Measurements from ENCODE around the gene LRRIQ1. TPM values are rescaled to one million over a fixed set of nuclear protein-coding genes. Genes with fewer than 3 reads are reported as not detected.

The LRRIQ1 gene, protein sequence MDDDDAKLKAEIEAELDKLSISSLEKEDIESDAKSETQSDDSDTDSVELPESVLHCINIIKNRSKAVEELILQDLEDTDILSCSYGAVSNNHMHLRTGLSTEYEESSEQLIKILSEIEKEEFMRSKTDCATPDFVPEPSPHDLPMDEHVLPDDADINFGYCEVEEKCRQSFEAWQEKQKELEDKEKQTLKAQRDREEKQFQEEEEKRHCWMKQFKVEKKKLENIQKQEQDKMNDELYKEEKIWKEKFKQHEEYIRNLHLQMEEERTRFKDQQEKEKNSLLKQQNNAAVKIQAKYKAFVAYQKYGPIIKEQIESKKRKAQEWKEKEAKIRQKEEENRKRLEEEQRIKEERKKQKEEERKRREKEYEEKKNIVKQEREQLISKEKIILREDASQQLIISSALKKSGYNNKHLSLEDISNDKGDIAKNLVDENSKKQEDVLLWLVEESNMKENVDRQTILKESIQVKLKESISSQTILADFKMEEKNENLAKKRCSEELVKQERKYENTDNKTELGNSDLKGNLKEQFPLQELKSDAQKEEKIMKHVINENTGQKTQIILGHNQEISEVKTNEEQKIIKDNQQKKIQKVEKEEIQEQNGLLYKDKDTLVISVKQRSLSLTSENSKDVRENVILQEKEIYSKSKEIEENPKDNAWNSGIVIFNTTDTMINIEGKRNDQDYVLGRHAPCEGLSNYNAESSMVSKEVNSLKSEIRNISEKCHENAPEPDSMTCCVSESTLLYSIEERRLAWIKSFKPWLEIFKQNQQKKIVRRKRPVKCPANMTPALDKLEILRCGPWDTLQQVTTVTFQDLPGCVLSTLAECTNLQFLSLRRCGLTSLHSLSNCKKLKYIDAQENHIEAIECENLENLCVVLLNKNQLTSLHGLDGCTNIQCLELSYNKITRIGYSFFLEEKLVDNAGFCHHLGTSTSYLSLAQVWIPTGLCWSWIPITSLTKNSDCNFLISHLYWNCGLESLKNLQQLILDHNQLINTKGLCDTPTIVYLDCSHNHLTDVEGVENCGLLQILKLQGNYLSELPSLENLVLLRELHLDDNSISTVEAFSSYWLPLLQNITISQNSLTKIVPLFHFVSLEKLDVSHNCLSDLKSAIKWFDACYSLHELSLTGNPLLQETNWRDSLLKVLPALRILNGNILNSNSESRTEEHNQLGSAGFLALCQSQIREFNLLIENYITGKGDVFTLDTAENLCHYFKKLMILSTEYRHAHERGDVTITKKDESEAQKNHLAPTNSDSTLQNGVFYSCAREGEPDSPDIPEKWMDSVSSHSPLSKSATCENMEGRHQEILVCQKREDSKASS (N-terminal part only)
- total RNA-seq (2021) (4.2 and 5.2 TPM in 2 replicates), Bru-seq, nascent RNA (percentile 41 among the genes with signal in this experiment), BruChase-seq, experiment 1, labeled RNA remaining after a 2-hour chase (percentile 36 among the genes with signal in this experiment), BruChase-seq, experiment 2, labeled RNA remaining after a 6-hour chase (percentile 32 among the genes with signal in this experiment)
- long read RNA-seq, partial matches to known transcripts: 0 of 2 reads
- long read RNA-seq, other reads (novel, unspliced or antisense): 2 of 2 reads

DNA sequence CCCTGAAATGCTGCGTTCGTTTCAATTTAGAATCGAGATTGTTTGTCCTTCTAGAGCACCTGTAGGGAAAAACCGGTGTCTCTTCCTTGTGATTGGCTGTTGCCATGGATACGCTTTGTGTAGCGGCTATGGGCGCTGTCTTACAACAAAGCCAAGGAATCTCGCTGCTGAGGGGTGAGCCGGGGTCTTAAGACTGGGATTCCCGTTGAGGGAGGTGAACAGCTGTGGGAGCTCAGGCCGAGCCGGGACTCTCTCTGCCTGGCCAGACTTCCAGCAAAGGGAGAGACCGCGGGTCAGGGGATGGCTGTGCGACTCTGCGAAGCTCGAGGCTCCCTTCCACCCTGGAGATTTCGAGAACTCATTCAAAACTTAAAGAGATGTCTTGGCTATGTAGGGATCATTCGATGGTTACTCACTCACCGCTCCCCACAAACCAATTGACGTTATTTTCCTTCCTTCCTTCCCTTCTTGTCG is at the start of gene LRRIQ1, which contains the start of gene TSPAN19:
Gene LRRIQ1, plus strand, starts transcription at position 118 of the 474 bp plus-strand sequence. CDS start 1,826 bp downstream, outside the sequence.
Gene TSPAN19, minus strand, starts transcription at position 44 of the 474 bp plus-strand sequence. CDS start 6,331 bp downstream, outside the sequence.
- intact Hi-C loops (cut with micrococcal nuclease; ENCODE audit: unreplicated experiment): no loop called here
- H3K4me1 ChIP-seq (replicated peaks; ENCODE audit: insufficient read depth): no peaks in the 10 kb centered on the region; the same call in 1 of the 2 replicates
- peak within 1 kb of the TSS; percentile 60 for H3K4me3 ChIP-seq
- ChIA-PET CTCF (no interaction called here), POLR2A (ENCODE audit: unreplicated experiment) (no interaction called here)
- DNase-seq: peak; percentile 68 to 69
- H3K4me2 ChIP-seq: peak within 1 kb of the TSS; percentile 85
- peak within 1 kb of the TSS; percentile 88 for H2AFZ ChIP-seq
- no peaks in the 10 kb centered on the region for H3K79me2 ChIP-seq (ENCODE audit: low read depth)
- no peaks in the 10 kb centered on the region for H3F3A ChIP-seq (ENCODE audit: insufficient read depth, low read depth)
- H3K27me3 ChIP-seq (ENCODE audit: insufficient read depth, low read depth): no peaks in the 10 kb centered on the region
- no peaks in the 10 kb centered on the region for H3K36me3 ChIP-seq (ENCODE audit: low read depth)
- H3K27ac ChIP-seq: no peak within 1 kb of the TSS
- H3K9me2 ChIP-seq (ENCODE audit: insufficient read depth): no peaks in the 10 kb centered on the region
- no peaks in the 10 kb centered on the region for H4K20me1 ChIP-seq (ENCODE audit: insufficient read depth)
- H3K9me3 ChIP-seq (ENCODE audit: insufficient read depth, low read depth): no peaks in the 10 kb centered on the region
- TF ChIP-seq, protein P1, sequence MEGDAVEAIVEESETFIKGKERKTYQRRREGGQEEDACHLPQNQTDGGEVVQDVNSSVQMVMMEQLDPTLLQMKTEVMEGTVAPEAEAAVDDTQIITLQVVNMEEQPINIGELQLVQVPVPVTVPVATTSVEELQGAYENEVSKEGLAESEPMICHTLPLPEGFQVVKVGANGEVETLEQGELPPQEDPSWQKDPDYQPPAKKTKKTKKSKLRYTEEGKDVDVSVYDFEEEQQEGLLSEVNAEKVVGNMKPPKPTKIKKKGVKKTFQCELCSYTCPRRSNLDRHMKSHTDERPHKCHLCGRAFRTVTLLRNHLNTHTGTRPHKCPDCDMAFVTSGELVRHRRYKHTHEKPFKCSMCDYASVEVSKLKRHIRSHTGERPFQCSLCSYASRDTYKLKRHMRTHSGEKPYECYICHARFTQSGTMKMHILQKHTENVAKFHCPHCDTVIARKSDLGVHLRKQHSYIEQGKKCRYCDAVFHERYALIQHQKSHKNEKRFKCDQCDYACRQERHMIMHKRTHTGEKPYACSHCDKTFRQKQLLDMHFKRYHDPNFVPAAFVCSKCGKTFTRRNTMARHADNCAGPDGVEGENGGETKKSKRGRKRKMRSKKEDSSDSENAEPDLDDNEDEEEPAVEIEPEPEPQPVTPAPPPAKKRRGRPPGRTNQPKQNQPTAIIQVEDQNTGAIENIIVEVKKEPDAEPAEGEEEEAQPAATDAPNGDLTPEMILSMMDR (conservative IDR thresholded peaks at IDR 0.05): no peak
- TF ChIP-seq EZH2 (IDR thresholded peaks at IDR 0.05; ENCODE audit: low read depth): no peak
- no TSS peak for BruUV-seq (replicated peaks)

DNA sequence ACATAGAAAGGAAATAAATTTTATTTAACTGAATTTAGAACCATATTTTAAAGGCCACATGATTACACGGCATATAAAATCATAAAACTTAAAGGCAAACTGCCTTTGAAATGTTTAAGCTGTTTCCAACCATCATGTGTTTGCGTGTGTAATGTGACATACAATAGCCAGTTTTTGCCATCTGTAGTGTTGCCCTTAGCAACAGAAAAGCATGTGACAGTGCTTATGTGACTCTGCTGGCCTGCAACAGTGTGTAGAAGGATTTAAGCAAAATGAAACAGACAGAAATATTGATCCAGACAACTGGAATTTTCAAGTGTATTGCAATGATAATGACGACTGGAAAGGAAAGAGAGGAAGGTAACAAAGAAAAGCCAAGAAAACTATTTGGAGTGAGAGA is 49.6 kb upstream of the LRRIQ1 start:
- Histone ChIP-seq H2AFZ (no peak overlapping the region), H3K4me3 (no peak overlapping the region), H3K27ac (no peak overlapping the region), H3K4me2 (no peak overlapping the region), H3K27me3 (ENCODE audit: insufficient read depth, low read depth) (no peaks in the 10 kb centered on the region), H3F3A (ENCODE audit: insufficient read depth, low read depth) (no peaks in the 10 kb centered on the region), H3K4me1 (replicated peaks; ENCODE audit: insufficient read depth) (no peaks in the 10 kb centered on the region), H3K79me2 (ENCODE audit: low read depth) (no peaks in the 10 kb centered on the region), H3K9me3 (ENCODE audit: insufficient read depth, low read depth) (no peaks in the 10 kb centered on the region), H3K36me3 (ENCODE audit: low read depth) (no peaks in the 10 kb centered on the region), H3K9me2 (ENCODE audit: insufficient read depth) (no peaks in the 10 kb centered on the region), H4K20me1 (ENCODE audit: insufficient read depth) (no peaks in the 10 kb centered on the region)
- ChIA-PET POLR2A (ENCODE audit: unreplicated experiment) (no interaction called here), CTCF (no interaction called here)
- intact Hi-C loops (cut with micrococcal nuclease; ENCODE audit: unreplicated experiment): no loop called here
- DNase-seq: no peak
- BruUV-seq (replicated peaks): no TSS peak
- TF ChIP-seq, protein P1 (conservative IDR thresholded peaks at IDR 0.05): no peak
- TF ChIP-seq EZH2 (IDR thresholded peaks at IDR 0.05; ENCODE audit: low read depth): no peak

Measured in PC-9 (cell line).